ENCODE results near the gene CFAP99. TPM values are rescaled to one million over a fixed set of nuclear protein-coding genes. Genes with fewer than 3 reads are reported as not detected.

The CFAP99 gene
- total and polyA plus RNA-seq, 2 of the 8 experiments (the other 6 are each of a cell fraction or from before 2014, with no cell fraction given), result not detected

DNA sequence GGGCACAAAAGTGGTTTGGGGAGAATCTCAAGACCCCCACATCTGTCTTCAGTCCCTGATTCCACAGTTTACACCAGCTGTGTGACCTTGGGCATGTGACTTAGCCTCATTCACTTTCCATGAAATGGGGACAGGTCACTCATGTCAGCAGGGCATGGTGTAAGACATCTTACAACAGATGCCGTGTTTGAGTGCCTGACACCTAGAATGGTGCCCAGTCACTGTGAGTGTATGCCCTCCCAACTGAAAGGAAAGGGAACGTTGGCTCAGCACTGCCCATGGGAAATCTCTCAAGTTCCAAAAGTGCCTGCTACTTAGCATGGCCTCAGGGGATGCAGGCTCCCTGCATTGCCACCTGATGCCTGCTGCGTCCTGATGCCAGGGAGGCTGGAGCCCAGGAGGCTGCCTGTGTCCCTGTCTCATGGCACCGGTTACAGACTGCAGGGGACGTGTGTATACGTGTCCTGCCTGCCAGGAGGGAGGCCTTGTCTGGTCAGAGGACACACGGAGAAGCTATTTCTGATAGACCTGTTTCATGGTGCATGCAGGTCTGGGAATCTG lies 82.4 kb downstream of the CFAP99 start:
- no peaks in the 10 kb centered on the region; the same call in 1 of the 2 replicates for H3K23me2 ChIP-seq (ENCODE audit: low read depth, low read length)
- H3K9me3 ChIP-seq (ENCODE audit: insufficient read depth in 2 of 2, low read depth in 1 of 2, low read length in 1 of 2), result no peaks in the 10 kb centered on the region
- H2BK15ac ChIP-seq (ENCODE audit: low read length), result no peak overlapping the region
- no peaks in the 10 kb centered on the region for H3K4me1 ChIP-seq (replicated peaks in 1 of 4; ENCODE audit: control insufficient read depth in 3 of 4, insufficient read depth in 4 of 4, low read length in 3 of 4)
- CTCF ChIA-PET (ENCODE audit: partially characterized antibody), result no interaction called here
- peaks cover 22 to 74% (median 56%) of the 10 kb centered on the region in 4 experiments for H3K36me3 ChIP-seq (ENCODE audit: control insufficient read depth in 2 of 4, insufficient read depth in 4 of 4, low read length in 3 of 4)
- H3K56ac ChIP-seq (replicated peaks; ENCODE audit: insufficient read length, low read depth, low read length), result no peak overlapping the region
- H3K14ac ChIP-seq (ENCODE audit: insufficient read length), result no peak overlapping the region
- no peak overlapping the region for H3K4ac ChIP-seq (replicated peaks; ENCODE audit: insufficient read length, low read depth, low read length)
- no peak overlapping the region for H2BK20ac ChIP-seq (ENCODE audit: low read length)
- no peak overlapping the region for H3K4me2 ChIP-seq (ENCODE audit: insufficient read depth in 1 of 2, low read depth in 2 of 2, low read length in 2 of 2)
- POLR2A ChIA-PET (ENCODE audit: partially characterized antibody), result no interaction called here
- no peak overlapping the region for H4K8ac ChIP-seq (ENCODE audit: extremely low read depth, insufficient read depth, low read length)
- no peak overlapping the region; a peak in 1 of 7 replicates for H3K9ac ChIP-seq (replicated peaks in 1 of 4; ENCODE audit: extremely low read depth in 1 of 4, low read depth in 3 of 4, low read length in 3 of 4)
- TF ChIP-seq EP300 (IDR thresholded peaks at IDR 0.05; ENCODE audit: borderline replicate concordance in 1 of 2, low read depth in 2 of 2, low read length in 2 of 2) (no peak), POLR2AphosphoS5 (IDR thresholded peaks at IDR 0.05; ENCODE audit: low read depth, low read length) (0 out of 2 replicates have a peak, but pooled peaks have one; percentile 48)
- no peak for FAIRE-seq
- H2BK12ac ChIP-seq (ENCODE audit: low read depth, low read length), result no peak overlapping the region
- no peak overlapping the region for H4K91ac ChIP-seq (replicated peaks; ENCODE audit: insufficient read length, low read length)
- H4K5ac ChIP-seq (ENCODE audit: insufficient read length, low read depth, low read length), result no peak overlapping the region
- 94% methylated on average over 7 of the region's 7 CpGs; no CpG with 5 or more reads in 1 of the 2 experiments for WGBS, 2 experiments (ENCODE audit: extremely low coverage in 1 of 2, insufficient coverage in 1 of 2, insufficient read length in 1 of 2, insufficient replicate concordance in 2 of 2, low coverage in 1 of 2, low lambda C conversion rate in 2 of 2, missing lambda C conversion rate in 1 of 2)
- H3K4me3 ChIP-seq (ENCODE audit: extremely low read depth in 1 of 4, insufficient read depth in 2 of 4, low read depth in 3 of 4, low read length in 4 of 4), result no peak overlapping the region
- no peak overlapping the region for H3K23ac ChIP-seq (ENCODE audit: insufficient read length)
- H3K79me1 ChIP-seq (ENCODE audit: low read depth, low read length), result peaks cover 12% of the 10 kb centered on the region
- H2BK120ac ChIP-seq (replicated peaks; ENCODE audit: low read depth, low read length), result no peak overlapping the region
- H3K27ac ChIP-seq (ENCODE audit: low read depth, low read length), result no peak overlapping the region
- no peak overlapping the region; the same call in 1 of the 2 replicates for H2BK5ac ChIP-seq (ENCODE audit: low read depth, low read length)
- DNase-seq (ENCODE audit: low read depth in 1 of 2, low spot score in 2 of 2), result no peak
- H2AK5ac ChIP-seq (ENCODE audit: low read depth, low read length), result no peak overlapping the region
- H3K79me2 ChIP-seq (ENCODE audit: control insufficient read depth in 1 of 2, insufficient read depth in 2 of 2, low read length in 2 of 2), result peaks cover 2 to 22% of the 10 kb centered on the region in 2 experiments; a peak in 2 of 4 replicates
- no peak overlapping the region for H3K18ac ChIP-seq (ENCODE audit: extremely low read depth, low read length)
- peaks cover 10 to 17% of the 10 kb centered on the region in 2 experiments for H4K20me1 ChIP-seq (replicated peaks in 1 of 2; ENCODE audit: control insufficient read depth in 1 of 2, insufficient read depth in 2 of 2, low read length in 2 of 2)
- H3K27me3 ChIP-seq (replicated peaks in 1 of 4; ENCODE audit: control insufficient read depth in 3 of 4, extremely low read depth in 1 of 4, insufficient read depth in 3 of 4, low read length in 3 of 4), result no peaks in the 10 kb centered on the region
- no peak overlapping the region for H2AFZ ChIP-seq (ENCODE audit: low read length)

All from H1 (cell line).